Ovary (tissue), 9 donors: Measurements from ENCODE around the gene ADAMTS3. TPM values are rescaled to one million over a fixed set of nuclear protein-coding genes. Genes with fewer than 3 reads are reported as not detected.

Experiments used
- DNase-seq, 5 donors: peaks; one replicate each; pipeline ENCODE4 v3.0.0-alpha.2; 2019 to 2020
- H3K27ac ChIP-seq, 2 donors: fragments of 200-600 bp; one replicate each; pipeline versions ENCODE4 v1.5.1 to v1.8.0; 2019 to 2022
- H3K27me3 ChIP-seq: fragments of 200-600 bp; one replicate; pipeline ENCODE4 v1.8.0; 2022
- H3K36me3 ChIP-seq: fragments of 200-600 bp; sonication (generic); one replicate; pipeline ENCODE4 v1.5.1; 2019
- H3K4me1 ChIP-seq: one replicate; pipeline ENCODE4 v1.8.1; 2013; ENCODE audit warnings: mild to moderate bottlenecking, moderate library complexity; ENCODE audit not compliant: insufficient read depth
- H3K4me3 ChIP-seq: fragments of 200-600 bp; sonication (generic); one replicate; pipeline ENCODE4 v1.5.1; 2017
- H3K9me3 ChIP-seq, 2 donors: fragments of 200-600 bp in 1 of 2; sonication (generic) in 1 of 2; one replicate each; pipeline versions ENCODE4 v1.5.1 to v1.8.1; 2013 to 2019; ENCODE audit warnings: mild to moderate bottlenecking in 1 of 2, moderate library complexity in 1 of 2
- CTCF ChIP-seq, 3 donors: fragments of 450-650 bp in 2 of 3; fragments of 200-600 bp in 1 of 3; IDR thresholded peaks; one replicate each; pipeline versions ENCODE4 v1.5.1 to v1.8.0; 2016 to 2022; ENCODE audit warnings: antibody characterized with exemption in 3 of 3, mild to moderate bottlenecking in 1 of 3
- EP300 ChIP-seq: sonication (generic); formaldehyde crosslinking; IDR thresholded peaks from one replicate; pipeline ENCODE4 v1.6.1; 2017; ENCODE audit warnings: antibody characterized with exemption
- POLR2A ChIP-seq: fragments of 450-650 bp; IDR thresholded peaks from one replicate; pipeline ENCODE4 v1.6.1; 2017; ENCODE audit warnings: antibody characterized with exemption, mild to moderate bottlenecking, moderate library complexity
- WGBS, 3 donors: extraction: QIAGEN DNeasy Blood & Tissue Kit in 1 of 3; methylation state at CpG; one replicate each; pipeline versions ENCODE4 v1.1.5 to v1.1.7; 2013 to 2017; 5-methylcytosine and 5-hydroxymethylcytosine counted together
- intact Hi-C, 4 donors: fragments of 100-400 bp; cut with DNase I; formaldehyde crosslinking; loops; one replicate each; pipeline versions ENCODE4 v1.11.0 to v1.15.1; 2022 to 2023
- polyA plus RNA-seq, 2 donors: library from polyadenylated mRNA; stranded (reverse); fragments of 200-250 nt in 1 of 2; fragments of 350-450 nt in 1 of 2; fragmentation: Illumina TruSeq in 1 of 2; extraction: RNeasy Lipid Tissue Mini Kit (QIAGEN cat#74804) in 1 of 2; gene quantifications; one replicate each; pipeline ENCODE4 v1.2.3, GENCODE V29; 2013 to 2014
- total RNA-seq, 7 donors: library from RNA; depleted of rRNA in 2 of 7; stranded (reverse); fragments of >200 nt in 2 of 7; fragmentation: NEBNext Ultra II Directional in 3 of 7; extraction: Animal tissue kit (Norgen Biotek cat#: 25700) in 3 of 7; gene quantifications; one replicate each; pipeline versions ENCODE4 v1.1.0 to v1.2.4, GENCODE V29; 2016 to 2023
- donor health status: DM: no; HTN: no; CAD: no; lungs with moderate emphysema.
- donor health status: DM: no; HTN: no; CAD: no.
- donor health status: Bipolar disorder and iron deficiency.
- donor health status: DM: yes; HTN: yes; CAD: no.
- donor health status: DM: no; HTN: no; CAD: no.
- donor health status: DM: yes; HTN: yes; CAD: no.

The ADAMTS3 gene
- total and polyA plus RNA-seq, 9 donors: 1.2 to 6.6 (median 4.6) TPM

- DNase-seq: no peak
- no peak overlapping the region for H3K27ac ChIP-seq
- intact Hi-C loops: no loop called here
- TF ChIP-seq EP300 (no peak), CTCF (IDR thresholded peaks at IDR 0.05) (no peak), POLR2A (no peak)
- H3K27me3 ChIP-seq: no peaks in the 10 kb centered on the region
- H3K4me3 ChIP-seq: no peak overlapping the region
- 94 to 100% (median 95%) methylated on average over 1 of the region's 1 CpG for WGBS, 3 donors
- no peaks in the 10 kb centered on the region for H3K4me1 ChIP-seq
- no peaks in the 10 kb centered on the region for H3K9me3 ChIP-seq
- H3K36me3 ChIP-seq: no peaks in the 10 kb centered on the region
Observed at GRCh38 chr4:72531768-72532290, 37.2 kb downstream of the ADAMTS3 start.

- Histone ChIP-seq H3K4me3 (no peak overlapping the region), H3K4me1 (no peaks in the 10 kb centered on the region), H3K9me3 (no peaks in the 10 kb centered on the region), H3K27ac (no peak overlapping the region), H3K36me3 (no peaks in the 10 kb centered on the region), H3K27me3 (no peaks in the 10 kb centered on the region)
- WGBS, 3 donors: 95 to 99% (median 99%) methylated on average over 3 of the region's 3 CpGs
- no peak for TF ChIP-seq EP300
- TF ChIP-seq POLR2A: no peak
- TF ChIP-seq CTCF (IDR thresholded peaks at IDR 0.05): no peak
- intact Hi-C loops: no loop called here
- no peak for DNase-seq
Observed at GRCh38 chr4:72531322-72531721, 37.7 kb downstream of the ADAMTS3 start.

GRCh38 chr4:72529148-72529822, 39.7 kb downstream of the ADAMTS3 start:
- Histone ChIP-seq H3K36me3 (no peaks in the 10 kb centered on the region), H3K4me3 (no peak overlapping the region), H3K27ac (no peak overlapping the region), H3K4me1 (peaks cover 5% of the 10 kb centered on the region), H3K9me3 (no peaks in the 10 kb centered on the region), H3K27me3 (no peaks in the 10 kb centered on the region)
- intact Hi-C loops: no loop called here
- TF ChIP-seq EP300 (no peak), CTCF (IDR thresholded peaks at IDR 0.05) (no peak), POLR2A (no peak)
- 96 to 97% (median 97%) methylated on average over 3 of the region's 3 CpGs for WGBS, 3 donors
- DNase-seq: no peak

- 59 to 74% (median 69%) methylated on average over 2 of the region's 2 CpGs for WGBS, 3 donors
- Histone ChIP-seq H3K9me3 (no peaks in the 10 kb centered on the region), H3K27ac (no peak overlapping the region), H3K4me1 (peaks cover 5% of the 10 kb centered on the region), H3K27me3 (no peaks in the 10 kb centered on the region), H3K4me3 (no peak overlapping the region), H3K36me3 (no peaks in the 10 kb centered on the region)
- intact Hi-C loops: no loop called here
- no peak for TF ChIP-seq CTCF (IDR thresholded peaks at IDR 0.05)
- no peak for DNase-seq
Observed at GRCh38 chr4:72527038-72527646, 41.9 kb downstream of the ADAMTS3 start.
